Measurements from ENCODE around the gene CCR6.

The CCR6 gene

DNA sequence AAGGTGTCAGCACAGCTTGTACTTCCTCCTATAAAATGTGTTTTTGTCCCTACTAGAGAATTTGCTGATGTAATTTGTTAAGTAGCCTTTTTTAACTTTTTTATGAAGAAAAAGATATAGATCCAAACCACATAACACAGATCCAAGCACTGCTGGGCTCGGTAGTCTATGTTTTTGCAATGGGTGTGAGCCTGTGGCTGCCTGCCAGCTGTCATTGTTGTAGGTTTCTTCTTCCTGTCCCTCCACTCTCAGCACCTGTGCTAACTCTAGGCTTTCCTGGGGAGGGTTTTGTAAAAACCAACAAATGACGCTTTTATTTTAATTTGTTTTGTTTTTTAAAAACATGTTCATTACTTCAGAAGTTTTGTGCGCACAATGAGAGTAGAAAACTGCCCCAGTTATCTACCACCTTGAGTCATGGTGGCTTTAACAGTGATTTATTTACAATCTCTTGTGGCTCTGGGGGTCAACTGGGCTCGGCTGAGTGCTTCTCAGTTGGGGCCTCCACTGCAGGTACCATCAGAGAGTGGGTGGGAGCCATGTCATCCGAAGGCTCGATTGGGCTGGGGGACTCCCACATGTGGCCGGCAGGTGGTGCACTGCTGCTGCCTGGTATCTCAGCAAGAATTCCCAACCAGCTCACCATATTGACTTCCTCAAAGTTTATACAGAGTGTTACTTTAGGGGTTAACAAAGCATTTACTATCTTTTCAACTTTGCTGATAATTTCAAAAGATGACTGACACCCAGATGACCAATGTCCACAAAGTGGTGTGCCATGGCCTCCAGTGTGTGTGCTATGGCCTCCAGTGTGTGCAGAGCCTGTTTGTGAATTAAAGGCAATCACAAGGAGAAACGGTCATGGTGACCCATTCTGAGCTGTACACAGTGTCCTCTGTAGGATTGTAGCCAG is 3.0 kb upstream of the CCR6 start:
- no peak for DNase-seq (ENCODE audit: low spot score)

DNA sequence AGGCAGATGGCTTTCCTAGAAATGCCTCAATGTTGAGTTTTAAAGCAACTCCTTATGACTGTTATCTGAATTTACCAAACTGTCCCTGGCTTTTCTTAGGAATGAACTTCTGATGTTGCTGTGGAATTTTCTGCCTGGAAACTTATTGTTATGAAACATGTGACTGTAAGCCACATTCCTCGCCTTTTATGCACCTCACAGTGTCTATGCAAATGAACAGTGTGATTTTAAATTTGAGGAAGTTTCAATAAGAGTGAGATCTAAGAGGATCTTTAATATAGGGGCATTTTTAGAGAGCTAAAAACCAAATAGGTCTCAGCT is 2.4 kb upstream of the CCR6 start:
- DNase-seq (ENCODE audit: low spot score), result no peak

GRCh38 chr6:167121335-167121841 is 1.5 kb upstream of the CCR6 start:
- DNase-seq (ENCODE audit: low spot score), result no peak

- DNase-seq (ENCODE audit: low spot score), result no peak
Measured at GRCh38 chr6:167122041-167122826, 662 bp upstream of the CCR6 start.

GRCh38 chr6:167124753-167125152 is 1.9 kb downstream of the CCR6 start:
- no peak for DNase-seq (ENCODE audit: low spot score)

- no peak for DNase-seq (ENCODE audit: low spot score)
Measured at GRCh38 chr6:167125410-167125809, 2.5 kb downstream of the CCR6 start.

- DNase-seq (ENCODE audit: low spot score), result no peak
Measured at GRCh38 chr6:167125855-167126349, 3.0 kb downstream of the CCR6 start.

- DNase-seq (ENCODE audit: low spot score), result no peak
Measured at GRCh38 chr6:167127785-167128531, 5.1 kb downstream of the CCR6 start.

GRCh38 chr6:167129159-167129558 is 6.3 kb downstream of the CCR6 start:
- DNase-seq (ENCODE audit: low spot score), result no peak

DNA sequence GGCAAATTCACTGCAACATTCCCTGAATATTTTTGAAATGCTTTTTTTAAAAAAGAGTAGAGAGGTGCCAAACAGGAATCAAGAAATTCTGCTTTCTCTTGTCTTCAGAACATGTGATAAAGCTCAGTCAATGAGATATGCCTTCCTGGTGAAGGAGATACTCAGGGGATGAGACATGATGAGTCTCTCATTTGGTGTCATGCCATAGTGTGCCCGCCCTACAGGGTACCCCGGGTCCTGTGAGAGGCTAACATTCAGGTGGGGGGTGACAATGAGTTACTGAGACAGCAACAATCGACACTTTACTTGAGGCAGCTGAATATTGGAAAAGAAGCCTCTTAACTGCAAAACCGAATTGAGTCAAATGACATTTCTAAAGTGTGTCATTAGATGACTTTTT is 6.7 kb downstream of the CCR6 start:
- DNase-seq (ENCODE audit: low spot score), result no peak

- peak; percentile 58 for DNase-seq (ENCODE audit: low spot score)
Measured at GRCh38 chr6:167130008-167130677, 7.2 kb downstream of the CCR6 start.

DNA sequence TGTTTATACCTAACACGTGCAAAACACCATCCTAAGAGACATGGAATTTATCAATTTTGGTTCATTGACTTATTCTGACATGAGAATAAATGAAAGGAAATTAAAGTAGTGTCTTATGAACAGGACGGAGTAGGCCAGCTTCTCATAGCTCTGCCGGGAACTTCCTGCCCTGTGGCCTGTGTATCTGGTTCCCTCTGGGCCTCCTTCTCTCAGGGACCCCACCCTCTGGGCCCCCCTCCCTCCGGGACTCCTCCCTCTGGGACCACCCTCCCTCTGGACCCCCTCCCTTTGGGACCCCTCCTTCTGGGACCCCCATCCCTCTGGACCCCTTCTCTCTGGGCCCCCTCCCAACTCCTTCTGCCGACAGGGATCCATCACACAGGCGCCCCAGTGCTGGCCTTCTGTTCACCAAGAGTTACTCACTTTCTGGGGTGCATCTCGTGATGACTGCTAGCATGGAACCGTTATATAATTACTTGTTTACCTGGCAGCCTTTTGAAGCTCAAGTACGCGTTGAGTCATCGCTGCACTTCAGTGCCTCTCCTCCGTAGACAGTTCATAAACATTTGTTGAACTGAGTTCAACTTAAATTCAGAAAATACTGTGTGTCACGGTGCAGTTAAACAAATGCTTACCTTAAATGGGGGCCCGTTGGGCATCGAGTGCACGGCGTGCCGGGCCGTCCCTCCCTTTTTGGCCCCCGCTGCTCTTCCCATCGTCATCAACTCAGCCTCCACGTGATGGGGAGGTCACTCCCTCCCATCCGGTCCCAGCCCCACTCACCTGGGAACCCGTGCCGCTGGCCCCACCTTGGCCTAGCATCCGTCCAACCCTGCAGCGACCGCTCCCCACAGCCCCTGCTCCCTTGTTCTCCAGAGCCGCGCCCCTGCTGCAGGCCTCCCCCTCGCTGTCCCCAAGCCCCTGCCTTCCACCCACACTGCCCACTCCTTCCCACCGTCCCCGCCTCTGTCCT is 8.1 kb downstream of the CCR6 start:
- no peak for DNase-seq (ENCODE audit: low spot score)

DNA sequence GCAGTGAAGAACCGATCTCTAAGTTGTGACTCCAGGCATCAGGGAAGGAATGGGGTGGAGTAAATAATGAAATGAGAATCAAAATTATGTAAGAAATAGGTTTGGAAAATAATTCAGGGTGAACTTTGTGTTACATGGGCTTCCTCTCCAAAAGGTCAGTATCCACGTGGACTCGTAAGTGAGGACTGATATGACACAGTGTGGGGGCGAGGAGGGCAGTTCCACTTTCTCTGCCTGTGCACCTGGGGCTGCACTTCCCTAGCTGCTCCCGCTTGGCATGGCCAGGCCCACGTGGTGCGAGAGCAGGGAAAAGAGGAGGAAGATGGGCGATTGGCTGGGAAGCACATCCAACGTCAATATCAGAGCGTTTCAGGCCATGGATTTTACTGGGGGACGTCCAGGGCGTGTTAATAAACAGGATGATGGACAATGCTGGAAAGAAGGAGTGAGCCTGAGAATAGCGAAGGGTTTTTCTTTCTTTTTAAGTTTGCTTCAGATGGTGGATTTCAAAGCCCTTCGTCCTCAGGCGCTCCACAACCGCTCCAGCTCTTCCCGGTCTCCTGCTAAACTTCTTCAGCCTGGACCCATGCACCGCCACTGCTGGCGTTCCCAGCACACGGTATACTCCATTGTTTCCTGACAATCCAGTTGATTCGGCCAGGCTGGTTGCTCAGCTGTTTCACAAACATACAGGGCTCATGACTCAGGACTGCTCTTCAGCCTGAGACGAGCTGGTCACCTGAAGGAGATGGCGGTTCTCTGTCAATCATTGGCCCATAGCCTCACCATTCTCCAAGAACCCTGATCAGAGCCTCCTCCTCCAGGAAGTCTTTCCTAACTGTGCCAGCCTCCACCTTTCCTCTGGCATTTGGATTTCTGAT is 11.8 kb downstream of the CCR6 start:
- no peak for DNase-seq (ENCODE audit: low spot score)

GRCh38 chr6:167136376-167136775 is 13.5 kb downstream of the CCR6 start:
- no peak for DNase-seq (ENCODE audit: low spot score)

DNA sequence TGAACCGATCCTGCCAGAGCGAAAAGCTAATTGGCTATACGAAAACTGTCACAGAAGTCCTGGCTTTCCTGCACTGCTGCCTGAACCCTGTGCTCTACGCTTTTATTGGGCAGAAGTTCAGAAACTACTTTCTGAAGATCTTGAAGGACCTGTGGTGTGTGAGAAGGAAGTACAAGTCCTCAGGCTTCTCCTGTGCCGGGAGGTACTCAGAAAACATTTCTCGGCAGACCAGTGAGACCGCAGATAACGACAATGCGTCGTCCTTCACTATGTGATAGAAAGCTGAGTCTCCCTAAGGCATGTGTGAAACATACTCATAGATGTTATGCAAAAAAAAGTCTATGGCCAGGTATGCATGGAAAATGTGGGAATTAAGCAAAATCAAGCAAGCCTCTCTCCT is 14.2 kb downstream of the CCR6 start:
- DNase-seq (ENCODE audit: low spot score), result no peak

DNA sequence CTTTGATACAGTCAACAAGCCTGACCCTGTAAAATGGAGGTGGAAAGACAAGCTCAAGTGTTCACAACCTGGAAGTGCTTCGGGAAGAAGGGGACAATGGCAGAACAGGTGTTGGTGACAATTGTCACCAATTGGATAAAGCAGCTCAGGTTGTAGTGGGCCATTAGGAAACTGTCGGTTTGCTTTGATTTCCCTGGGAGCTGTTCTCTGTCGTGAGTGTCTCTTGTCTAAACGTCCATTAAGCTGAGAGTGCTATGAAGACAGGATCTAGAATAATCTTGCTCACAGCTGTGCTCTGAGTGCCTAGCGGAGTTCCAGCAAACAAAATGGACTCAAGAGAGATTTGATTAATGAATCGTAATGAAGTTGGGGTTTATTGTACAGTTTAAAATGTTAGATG is 15.0 kb downstream of the CCR6 start:
- no peak for DNase-seq (ENCODE audit: low spot score)

GRCh38 chr6:167139761-167140160 is 16.9 kb downstream of the CCR6 start:
- DNase-seq (ENCODE audit: low spot score), result no peak

DNA sequence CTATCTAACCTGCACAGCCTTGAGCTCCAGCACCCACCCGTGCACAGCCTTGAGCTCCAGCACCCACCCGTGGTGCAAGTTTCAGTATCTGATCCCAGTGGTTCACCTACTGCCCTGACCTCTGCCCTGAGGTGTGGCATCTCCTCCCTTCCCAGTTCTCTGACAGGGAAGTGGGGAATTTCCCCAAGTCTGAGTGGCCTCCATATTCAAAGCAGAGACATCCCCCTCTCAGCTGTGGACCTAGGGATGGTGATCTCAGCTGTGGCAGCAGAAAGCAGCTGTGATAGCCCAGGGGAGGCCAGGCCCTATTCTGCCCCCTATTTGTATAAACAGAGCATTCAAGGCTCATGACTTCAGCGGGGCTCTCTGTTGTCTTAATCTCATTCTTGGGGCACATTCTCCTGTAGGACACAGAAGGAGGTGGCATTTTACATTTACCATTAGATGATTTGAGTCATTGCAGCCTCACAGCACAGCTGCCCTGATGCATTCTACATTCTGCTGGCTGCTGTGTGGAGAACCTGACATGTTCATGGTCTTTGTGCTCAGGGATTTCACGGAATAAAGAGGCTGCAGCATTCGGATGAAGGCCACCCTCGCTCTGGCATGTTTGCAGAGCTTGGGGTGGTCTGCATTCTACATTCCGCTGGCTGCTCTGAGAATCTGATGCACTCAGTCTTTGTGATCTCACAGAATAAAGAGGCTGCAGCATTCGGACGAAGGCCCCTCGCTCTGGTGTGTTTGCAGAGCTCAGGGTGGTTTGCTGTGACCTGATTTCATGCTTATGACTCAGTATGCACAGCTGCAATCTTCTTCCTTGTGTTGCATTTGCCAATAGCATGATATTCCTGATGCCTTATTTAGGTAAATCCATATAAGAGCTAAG is 17.9 kb downstream of the CCR6 start:
- no peak for DNase-seq (ENCODE audit: low spot score)
